C1 segment of cervical spinal cord (tissue), 14 donors: ENCODE data around the gene MAP7.
"Not testable (repeated sequence)": the region's sequence is repeated elsewhere in the genome, so short reads cannot be mapped to it uniquely, and the experiment has no call there.

ENCODE experiments used
- DNase-seq, 14 donors: peaks; one replicate each; lab custom pipeline; 2025; lab: John Stamatoyannopoulos, UW

Gene MAP7

DNA sequence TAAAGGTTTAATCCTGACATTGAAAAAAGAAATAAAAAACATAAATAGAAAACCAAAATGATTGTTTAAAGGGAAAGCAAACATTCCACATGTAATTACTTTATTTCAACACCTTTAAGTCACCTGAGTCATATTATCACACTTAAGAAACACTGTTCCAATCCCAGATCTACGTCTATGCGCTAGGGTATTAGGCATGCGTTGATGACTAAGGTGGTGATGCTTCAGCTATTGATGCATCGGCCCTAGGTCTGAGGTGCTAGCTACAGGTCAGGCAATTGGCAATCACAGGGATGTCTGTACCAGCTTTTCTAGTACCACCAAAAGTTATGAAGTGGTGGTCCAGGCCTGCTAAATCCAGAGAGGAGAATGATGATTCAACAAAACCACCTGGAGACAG is 162.9 kb downstream of the MAP7 start:
- no peak for DNase-seq

GRCh38 chr6:136383268-136383937 is 166.8 kb downstream of the MAP7 start:
- no peak for DNase-seq

DNA sequence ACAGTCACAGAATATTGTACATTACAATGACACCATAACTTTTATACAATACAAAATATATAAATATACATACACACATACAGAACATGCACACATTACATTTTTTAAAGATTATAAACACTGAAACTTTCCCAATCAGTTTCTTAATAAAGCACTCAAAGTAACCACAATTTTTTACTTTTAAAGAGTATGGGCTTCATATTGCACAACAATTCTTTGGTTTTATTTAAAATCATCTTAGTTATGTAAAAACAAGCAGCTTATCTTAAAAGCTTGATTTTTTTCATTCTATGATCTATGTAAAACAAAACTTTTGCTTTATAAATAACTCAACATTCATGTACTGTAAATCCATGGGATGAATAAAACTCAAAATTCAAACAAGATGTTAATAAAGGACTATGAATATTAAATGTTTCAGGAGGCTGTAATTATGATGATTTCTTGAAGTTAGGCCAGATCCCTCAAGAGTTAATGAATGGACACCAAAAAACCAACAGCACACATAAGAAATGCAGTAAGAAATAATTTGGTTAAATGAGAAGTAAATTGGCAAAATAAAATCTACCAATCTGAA is 167.5 kb downstream of the MAP7 start:
- DNase-seq, result no peak

DNA sequence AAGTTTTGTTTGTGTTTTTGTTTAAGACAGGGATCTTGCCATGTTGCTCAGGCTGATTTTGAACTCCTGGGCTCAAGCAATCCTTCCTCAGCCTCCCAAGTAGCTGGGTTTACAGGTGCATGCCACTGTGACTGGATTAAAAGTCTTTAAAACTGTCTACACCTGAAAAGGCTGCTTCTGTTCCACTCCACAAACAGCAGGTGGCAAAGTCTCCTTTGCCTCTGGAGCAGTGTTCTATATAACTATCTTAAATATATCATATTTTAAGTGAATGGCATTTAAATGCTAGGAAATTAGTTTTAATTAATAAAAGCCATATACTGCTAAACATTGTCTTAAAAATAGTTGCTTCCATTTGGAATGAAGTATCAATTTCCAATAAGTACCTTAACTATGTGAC is 171.3 kb downstream of the MAP7 start:
- DNase-seq, result no peak

DNA sequence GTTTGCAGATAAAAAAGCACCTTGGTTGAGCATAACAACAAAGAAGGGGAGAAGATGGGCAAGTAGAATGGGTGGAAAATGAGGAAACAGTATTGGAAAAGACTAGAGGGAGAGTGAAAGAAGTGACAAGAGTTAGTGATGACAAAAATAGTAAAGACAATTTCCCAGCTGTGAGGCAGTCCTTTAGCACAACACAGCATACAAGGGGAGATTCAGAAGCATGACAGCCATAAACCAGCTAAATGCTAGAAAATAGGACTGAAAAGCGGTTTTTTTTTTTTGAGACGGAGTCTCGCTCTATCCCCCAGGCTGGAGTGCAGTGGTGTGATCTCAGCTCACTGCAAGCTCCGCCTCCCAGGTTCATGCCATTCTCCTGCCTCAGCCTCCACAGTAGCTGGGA is 174.4 kb downstream of the MAP7 start:
- DNase-seq, result not testable (repeated sequence)

- no peak for DNase-seq
Measured at GRCh38 chr6:136371959-136372358, 178.3 kb downstream of the MAP7 start.

DNA sequence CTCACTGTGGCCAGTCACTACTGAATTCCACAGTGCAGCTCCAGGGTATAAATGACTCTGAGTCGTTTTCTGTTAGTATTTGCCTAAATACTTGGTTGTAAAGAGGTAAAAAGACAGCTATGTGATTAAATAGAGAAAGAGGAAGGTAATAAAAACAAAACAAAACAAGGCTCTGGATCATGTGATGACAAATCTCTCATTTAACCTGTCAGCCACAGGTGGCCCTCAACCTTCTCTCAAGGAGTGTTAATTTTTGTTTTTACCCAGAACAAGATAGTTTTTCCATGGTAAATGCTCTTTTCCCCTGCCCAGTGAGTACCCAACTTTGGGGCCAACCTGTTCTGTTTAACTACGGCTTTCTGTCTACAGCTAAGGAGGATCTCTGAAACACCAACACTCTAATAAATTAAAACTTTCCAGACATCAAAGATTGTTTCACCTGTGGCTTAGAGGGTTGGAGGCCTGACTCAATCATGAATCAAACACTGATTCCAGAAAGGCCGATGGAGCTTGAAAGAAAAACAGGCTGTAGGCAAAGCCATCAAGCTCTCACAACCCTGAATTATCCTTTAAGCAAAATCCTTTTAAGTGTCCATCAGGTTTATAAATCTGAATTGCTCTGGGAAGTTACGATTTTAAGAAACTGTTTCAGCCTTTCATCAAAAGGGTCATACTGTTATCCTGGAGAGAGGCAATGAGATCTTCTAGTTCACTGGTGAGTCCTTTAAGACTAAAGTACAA is 179.1 kb downstream of the MAP7 start:
- DNase-seq, result no peak

- DNase-seq, result peak in 12 of 14 donors; percentile 8 to 65 (median 46)
Measured at GRCh38 chr6:136365776-136366354, 184.4 kb downstream of the MAP7 start.

DNA sequence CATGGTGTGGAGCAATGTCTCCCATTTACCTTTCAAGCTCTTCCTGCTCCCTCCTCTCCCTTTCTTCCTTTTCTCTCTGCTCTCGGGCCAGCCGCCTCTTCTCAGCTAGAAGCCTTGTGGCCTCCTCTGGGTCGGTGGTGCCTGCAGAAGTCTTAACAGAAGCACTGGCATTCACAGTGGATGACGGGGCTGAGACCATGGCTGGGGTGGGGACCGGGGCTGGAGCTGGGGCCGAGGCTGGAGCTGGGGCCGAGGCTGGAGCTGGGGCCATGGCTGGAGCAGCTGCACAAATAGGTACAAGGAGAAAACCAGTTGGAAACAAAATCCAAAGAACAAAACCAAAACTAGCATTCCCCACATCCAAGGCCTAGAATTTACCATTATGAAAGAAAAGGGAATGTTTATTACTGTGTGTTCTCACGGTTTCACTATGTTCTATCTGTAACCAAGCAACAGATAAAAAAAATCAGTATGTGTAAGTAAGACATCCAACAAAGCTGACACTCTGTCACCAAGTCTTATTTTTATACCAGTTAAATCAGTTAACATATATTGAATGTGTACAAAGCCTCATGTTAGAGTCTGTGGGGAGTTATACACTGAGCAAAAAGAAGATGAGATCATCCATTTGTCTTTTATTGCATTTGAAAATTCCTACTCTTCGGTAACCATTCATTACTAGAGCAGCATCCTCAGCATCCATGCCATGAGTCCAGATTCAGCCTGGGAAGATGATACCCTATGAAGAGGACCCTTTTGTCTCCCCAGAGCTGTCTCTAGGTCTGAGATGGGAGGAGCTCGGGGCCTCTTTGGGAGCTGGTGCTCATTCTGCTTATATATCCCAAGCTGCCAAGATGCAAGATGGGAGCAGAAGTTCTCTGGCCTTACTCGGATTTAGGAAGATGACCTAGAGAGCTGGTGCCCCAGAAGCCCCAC is 187.5 kb downstream of the MAP7 start:
- DNase-seq, result no peak

DNA sequence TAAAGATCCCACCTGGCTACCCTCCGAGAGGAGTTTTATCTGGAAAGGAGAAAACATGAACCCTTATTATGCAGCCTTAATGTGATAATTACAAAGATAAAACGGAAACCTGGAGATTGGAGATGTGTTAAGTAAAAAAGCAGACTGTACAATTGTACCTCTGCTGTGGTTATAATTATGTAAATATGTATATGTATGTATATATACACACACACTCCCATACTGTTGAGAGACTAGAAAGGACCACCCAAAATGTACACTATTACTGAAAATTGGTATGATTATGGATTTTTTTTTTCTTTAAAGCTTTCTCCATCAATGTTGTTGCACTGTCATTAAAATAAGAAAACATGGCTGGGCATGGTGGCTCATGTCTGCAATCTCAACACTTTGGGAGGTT is 188.4 kb downstream of the MAP7 start:
- DNase-seq, result no peak

DNA sequence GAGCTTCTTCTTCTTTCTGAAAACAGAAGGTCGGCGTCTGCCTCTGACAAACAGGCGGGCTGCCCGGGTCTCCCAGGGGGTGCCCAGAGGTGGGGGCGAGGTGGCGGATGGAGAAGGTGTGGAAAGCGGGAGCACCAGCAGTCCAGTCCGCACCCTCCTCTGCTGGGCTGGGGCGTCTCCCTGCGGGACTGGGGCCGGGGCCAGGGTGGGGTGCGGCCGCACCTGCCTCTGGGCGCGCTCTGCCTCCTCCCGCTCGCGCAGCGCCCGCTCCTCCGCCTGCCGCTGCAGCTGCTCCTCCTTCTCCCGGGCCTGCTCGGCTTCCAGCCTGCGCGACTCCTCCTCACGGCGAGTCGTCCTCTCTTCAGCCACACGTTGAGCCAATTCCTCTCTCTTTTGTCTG is 189.4 kb downstream of the MAP7 start:
- no peak for DNase-seq

- DNase-seq, result no peak
Measured at GRCh38 chr6:136359851-136360250, 190.4 kb downstream of the MAP7 start.

DNA sequence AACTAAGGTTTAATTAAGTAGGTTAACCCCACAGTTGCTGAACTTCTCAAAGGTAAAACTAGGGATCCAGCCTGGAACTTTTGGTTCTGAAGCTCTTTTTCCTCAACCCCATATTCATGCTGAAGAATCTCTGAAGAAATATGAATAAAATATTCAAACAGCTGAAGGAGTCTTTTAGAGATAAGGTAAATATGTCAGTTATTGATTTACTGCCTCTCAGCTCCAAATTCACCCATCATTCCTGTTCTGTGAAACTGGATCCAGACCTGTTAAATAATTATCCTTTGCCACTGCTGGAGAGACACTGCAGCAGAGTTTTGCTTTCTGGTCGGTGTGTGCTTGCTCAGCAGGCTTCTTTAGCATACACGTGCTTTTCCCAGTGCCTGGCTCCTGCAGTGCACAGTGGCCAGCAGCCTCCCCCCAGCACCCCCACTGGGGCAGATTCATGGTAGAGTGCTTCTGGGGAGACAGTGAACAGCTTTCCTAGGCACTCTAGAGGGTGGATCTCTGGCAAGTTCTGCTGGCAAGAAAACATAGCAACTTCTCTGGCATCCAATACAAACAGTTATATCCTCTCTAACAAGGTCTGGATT is 198.6 kb downstream of the MAP7 start:
- DNase-seq, result peak in 3 of 14 donors; percentile 14 to 32 (median 18)

- no peak for DNase-seq
Measured at GRCh38 chr6:136350914-136351313, 199.3 kb downstream of the MAP7 start.

DNA sequence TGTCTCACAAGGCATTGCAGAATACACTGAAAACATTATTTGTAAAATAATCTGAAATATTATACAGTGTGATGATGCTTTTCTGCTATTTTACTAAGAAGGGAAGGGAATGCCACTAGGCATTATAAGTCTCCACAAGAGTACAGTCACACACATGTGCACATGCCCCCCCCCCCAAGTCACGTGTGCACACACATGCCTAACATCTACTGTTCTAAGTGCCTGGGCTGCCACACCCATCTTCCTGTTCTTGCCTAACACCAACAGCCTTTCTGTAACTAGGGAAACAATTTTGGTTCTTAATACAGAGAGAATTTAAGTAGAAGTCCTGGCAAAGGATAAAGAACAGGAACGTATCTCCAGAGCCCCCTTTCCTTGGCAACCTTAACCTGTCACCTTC is 202.4 kb downstream of the MAP7 start:
- DNase-seq, result no peak

- DNase-seq, result no peak
Measured at GRCh38 chr6:136345145-136345544, 205.1 kb downstream of the MAP7 start.

DNA sequence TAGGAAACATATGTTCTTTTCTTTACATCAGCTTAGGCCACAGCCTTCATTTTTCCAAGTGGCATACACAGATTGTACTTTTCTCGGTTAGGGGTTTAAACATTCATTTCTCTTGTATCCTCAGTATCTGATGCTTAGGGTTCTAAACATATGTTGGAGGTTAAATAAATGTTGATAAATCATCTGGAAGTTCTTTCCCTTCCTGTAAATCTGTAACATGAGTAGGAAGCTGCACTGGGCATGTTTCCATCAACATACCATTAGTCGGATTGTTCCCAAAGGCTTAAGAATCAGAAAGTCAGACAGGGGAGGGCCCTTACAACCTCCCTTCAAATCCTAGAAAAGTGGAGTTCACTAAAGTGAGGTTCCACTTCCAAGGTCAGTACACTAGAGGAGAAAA is 205.8 kb downstream of the MAP7 start:
- DNase-seq, result no peak

DNA sequence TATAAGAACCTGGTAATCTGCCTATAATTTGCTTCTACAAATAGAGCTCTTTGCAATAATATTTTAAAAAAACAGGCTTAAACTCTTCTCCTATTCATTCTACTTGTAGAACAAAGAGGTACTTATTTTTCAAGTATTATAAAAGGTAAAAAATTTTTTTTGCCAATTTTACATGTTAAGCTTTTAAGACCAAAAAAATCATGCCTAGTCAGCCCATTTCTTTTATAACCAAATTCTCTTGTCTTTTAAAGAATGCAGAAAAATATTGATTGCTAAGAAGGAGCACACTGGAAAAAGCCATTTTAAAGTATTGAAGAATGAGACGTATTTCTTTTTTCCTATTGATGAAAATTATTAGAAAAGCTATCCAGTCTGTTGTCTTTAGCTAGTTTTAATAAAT is 206.5 kb downstream of the MAP7 start:
- DNase-seq, result no peak

GRCh38 chr6:136343275-136343674 is 206.9 kb downstream of the MAP7 start:
- DNase-seq, result no peak

GRCh38 chr6:136341967-136342366 is 208.3 kb downstream of the MAP7 start:
- DNase-seq, result no peak

- DNase-seq, result no peak
Measured at GRCh38 chr6:136341367-136341766, 208.9 kb downstream of the MAP7 start.
